EH (cell line): Measurements from ENCODE around the gene HCFC1R1.
"Not testable (repeated sequence)": the region's sequence is repeated elsewhere in the genome, so short reads cannot be mapped to it uniquely, and the experiment has no call there.

Experiments
- DNase-seq: peaks from one replicate; pipeline ENCODE4 v3.0.0-alpha.2; 2015; ENCODE audit warnings: low read depth

Gene HCFC1R1, protein sequence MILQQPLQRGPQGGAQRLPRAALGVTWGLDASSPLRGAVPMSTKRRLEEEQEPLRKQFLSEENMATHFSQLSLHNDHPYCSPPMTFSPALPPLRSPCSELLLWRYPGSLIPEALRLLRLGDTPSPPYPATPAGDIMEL

DNA sequence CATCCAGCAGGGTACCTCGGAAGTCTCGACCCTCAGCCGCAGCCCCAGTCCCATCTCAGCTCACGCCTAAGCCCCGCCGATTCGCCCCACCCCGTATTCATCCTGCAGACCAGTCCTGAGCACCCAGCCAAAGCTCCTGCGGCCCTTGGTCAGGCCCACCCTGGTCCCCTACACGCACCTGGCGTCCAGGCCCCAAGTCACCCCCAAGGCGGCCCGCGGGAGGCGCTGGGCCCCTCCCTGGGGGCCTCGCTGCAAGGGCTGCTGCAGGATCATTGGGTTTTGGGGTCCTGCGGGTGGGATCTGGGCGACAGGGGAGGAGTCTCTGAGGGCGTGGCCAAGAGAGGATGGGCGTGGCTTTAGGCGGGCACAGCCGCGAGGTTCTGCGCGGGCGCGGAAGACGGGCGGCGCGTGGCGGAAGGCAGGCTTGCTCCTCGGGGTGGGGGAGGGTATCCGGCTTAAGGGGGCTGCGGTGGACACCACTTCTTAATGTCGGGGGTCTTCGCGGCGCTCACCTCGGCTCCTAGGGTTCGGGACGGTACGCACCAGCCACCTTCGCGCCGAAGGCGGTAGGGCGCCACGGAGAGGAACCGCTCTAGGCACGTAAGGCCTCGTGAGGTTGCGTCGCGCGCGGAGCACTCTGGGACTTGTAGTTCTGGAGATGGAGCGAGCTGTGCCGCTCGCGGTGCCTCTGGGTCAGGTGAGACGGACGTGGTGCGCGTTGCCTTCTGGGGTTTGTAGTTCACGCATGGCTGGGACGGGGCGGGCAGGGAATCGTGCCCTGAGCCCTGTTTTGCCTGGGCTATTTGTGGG, at the start of gene HCFC1R1, which contains the start of gene THOC6:
Gene HCFC1R1, minus strand, starts transcription at position 274 of the 810 bp plus-strand sequence. Its CDS starts 1 bp downstream, at position 273.
Gene THOC6, plus strand, starts transcription at position 367 of the 810 bp plus-strand sequence. Its CDS starts 292 bp downstream, at position 659.
- DNase-seq, result peak; percentile 97

- no peak for DNase-seq
Measured at GRCh38 chr16:3073448-3073847, 49.7 kb upstream of the HCFC1R1 start.

DNA sequence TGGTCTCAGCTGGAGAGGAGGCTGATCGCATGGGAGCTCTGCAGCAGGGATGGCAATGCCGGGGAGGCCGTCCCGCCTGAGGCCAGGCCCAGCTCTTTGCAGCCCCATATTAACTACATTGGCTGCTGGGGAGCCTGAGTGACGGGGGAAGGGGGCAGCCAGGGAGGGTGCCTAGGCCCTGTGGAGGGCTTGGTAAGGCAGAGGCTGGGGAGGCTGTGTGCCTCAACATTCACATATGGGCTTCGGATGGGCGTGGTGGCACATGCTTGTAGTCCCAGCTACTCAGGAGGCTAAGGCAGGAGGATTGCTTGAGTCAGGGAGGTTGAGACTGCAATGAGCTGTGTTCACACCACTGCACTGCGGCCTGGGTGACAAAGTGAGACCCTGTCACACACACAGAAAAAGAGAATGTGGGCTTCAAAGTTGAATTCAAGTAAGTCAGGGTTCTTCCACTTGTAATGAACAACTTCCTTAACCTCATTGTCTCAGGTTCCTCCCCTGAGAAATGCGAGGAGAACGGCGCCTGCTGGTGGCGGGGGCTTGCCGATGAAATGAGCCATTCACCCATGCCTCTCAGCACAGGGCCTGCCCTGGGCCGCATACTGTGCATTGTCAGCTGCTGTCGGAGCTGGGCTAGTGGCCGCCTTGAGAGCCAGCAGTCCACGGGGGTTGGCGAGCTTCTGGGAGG, 49.0 kb upstream of the HCFC1R1 start:
- DNase-seq, result not testable (repeated sequence)

GRCh38 chr16:3072148-3072547, 48.4 kb upstream of the HCFC1R1 start:
- not testable (repeated sequence) for DNase-seq

DNA sequence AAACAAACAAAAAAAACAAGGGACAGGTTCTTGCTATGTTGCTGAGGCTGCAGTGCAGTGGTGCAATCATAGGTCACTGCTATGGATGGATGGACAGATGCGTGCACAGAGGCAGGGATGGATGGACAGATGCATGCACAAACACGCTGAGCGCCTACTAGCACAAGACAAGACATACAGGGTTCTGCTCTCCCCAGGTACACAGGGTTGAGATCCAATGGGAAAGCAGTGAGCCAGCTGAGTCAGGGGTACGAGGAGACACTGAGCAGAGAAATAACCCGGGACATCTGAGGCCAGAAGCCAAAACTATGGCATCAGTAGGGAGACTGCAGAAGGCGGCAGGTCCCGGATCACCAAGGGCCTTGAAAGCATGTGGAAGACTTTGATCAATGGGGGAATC, 47.9 kb upstream of the HCFC1R1 start:
- DNase-seq, result no peak

GRCh38 chr16:3070608-3071111, 46.9 kb upstream of the HCFC1R1 start:
- no peak for DNase-seq

- not testable (repeated sequence) for DNase-seq
Measured at GRCh38 chr16:3069146-3069545, 45.4 kb upstream of the HCFC1R1 start.

DNA sequence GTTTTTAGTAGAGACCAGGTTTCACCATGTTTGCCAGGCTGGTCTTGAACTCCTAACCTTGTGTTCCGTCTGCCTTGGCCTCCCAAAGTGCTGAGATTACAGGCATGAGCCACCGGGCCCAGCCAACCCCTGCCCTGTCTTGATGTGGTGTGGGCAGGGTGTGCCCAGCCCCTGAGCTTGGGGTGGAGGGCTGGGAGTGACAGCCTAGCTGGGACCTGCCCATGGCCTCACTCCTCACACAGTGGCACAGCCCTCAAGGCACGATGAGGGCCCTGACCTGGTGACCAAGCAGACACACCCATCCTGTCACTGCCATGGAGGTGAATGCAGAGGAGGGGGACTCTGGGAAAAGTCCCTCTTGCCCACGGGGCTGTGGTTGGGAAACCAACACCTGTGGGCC, 44.7 kb upstream of the HCFC1R1 start:
- DNase-seq, result no peak

DNA sequence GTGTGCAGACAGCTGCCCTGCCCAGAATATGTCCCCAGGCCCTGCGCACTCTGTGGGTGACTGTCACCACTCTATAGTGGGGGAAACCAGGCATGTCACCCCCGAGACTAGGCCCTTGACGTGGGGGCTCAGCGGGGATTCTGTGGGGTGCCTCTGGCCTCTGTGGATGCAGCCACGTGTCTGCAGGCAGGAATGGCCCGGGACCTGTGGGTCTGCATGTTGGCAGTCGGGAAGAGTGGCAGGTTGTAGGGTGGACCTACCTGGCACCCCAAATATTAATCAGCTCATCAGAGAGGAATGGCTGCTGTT, 42.7 kb upstream of the HCFC1R1 start:
- no peak for DNase-seq

GRCh38 chr16:3065742-3066439, 42.1 kb upstream of the HCFC1R1 start:
- DNase-seq, result no peak

GRCh38 chr16:3065069-3065741, 41.5 kb upstream of the HCFC1R1 start, which contains the start of gene IL32:
IL32 (plus strand) TSS chr16:3065640; CDS start chr16:3065812, 172 bp downstream.
- peak; percentile 80 for DNase-seq

GRCh38 chr16:3063625-3064386, 40.1 kb upstream of the HCFC1R1 start:
- no peak for DNase-seq

DNA sequence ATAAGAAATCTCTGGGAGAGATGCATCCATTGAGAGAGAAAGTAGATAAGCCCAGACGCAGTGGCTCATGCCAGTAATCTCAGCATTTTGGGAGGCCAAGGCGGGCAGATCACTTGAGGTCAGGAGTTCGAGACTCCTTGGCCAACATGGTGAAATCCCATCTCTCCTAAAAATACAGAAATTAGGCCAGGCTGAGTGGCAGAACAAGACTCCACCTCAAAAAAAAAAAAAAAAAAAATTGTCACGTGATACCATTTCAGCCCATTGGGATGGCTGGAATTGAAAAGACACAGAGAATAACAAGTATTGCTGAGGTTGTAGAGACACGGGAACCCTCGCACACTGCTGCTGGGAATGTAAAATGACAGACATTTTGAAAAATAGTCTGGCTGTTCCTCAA, 38.8 kb upstream of the HCFC1R1 start:
- no peak for DNase-seq

DNA sequence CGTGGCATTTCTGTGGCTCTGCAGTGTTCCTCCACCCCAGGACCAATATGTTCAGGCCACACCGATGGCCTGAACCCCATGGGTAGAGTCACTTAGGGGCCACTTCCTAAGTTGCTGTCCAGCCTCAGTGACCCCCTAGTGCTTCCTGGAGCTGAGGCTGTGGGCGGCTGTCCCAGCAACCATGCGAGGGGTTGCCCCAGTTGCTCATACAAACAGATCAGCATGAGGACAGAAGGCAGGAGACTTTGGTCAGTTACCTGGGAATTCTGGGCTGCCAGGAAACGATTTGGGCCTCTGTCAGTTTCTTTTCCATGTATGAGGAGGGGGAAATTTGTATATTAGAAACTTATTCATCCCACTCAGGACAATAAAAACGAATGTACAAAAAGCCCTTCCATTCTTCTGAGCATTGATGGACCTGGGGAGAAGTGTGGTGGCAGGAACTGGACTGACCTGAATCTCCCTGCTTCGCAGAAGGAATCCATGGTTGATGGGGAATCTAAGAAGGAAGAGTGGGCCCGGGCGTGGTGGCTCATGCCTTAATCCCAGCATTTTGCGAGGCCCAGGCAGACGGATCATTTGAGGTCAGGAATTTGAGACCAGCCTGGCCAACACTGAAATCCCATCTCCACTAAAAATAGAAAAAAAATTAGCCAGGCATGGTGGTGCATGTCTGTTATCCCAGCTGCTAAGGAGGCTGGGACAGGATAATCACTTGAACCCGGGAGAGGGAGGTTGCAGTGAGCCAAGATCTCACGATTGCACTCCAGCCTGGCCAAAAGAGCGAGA, 36.8 kb upstream of the HCFC1R1 start:
- DNase-seq, result peak; percentile 14

GRCh38 chr16:3059723-3060242, 36.0 kb upstream of the HCFC1R1 start:
- no peak for DNase-seq

DNA sequence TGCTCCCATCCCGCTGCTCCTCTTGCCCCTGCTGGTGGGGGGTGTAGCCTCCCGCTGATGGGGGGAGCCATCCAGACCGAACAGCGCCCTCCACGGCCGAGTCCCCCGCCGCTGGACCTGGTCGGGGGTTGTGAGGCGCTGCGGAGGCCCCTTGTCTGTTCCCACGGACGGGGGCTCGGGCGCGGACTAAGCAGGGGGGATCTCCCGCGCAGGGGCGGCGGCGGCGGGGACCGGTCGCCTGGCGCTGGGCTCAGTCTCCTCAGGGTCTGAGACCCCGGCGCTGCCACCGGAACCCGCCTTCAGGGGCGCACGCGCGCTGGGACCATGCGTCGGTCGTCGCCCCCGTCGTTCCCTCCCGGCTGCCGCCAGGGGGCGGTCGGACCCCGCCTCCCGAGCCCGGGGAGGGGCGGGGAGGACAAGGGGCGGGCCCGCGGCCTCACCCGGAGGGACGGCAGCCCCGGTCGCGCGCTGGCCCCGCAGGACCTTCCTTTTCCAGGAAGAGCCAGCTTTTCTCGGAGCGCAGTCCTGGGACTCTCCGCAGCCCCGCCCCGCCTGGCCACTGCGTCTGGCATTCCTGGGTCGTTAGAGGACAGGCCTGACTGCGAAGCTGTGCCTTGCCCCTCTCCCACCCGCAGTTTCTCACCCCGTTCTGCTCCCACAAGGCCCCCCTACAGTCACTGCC, 35.4 kb upstream of the HCFC1R1 start:
- peak; percentile 94 for DNase-seq

- peak; percentile 40 for DNase-seq
Measured at GRCh38 chr16:3058139-3059030, 34.6 kb upstream of the HCFC1R1 start.
